Right lobe of liver (tissue), 4 donors: ENCODE measurements around the gene EFNA5.

Source experiments
- POLR2A ChIP-seq: fragments of 450-650 bp; IDR thresholded peaks from one replicate; pipeline ENCODE4 v1.6.1; 2017; ENCODE audit warnings: antibody characterized with exemption, mild to moderate bottlenecking
- TF ChIP-seq, protein P1 (sequence below), 4 donors: fragments of 200-600 bp in 3 of 4; fragments of 450-650 bp in 1 of 4; IDR thresholded peaks; one replicate each; pipeline versions ENCODE4 v1.5.1 to v1.8.0; 2016 to 2022; ENCODE audit warnings: antibody characterized with exemption in 4 of 4, mild to moderate bottlenecking in 2 of 4
- donor health status: DM: no; HTN: no; CAD: no.
- donor health status: DM: no; HTN: no; CAD: no.
- donor health status: DM: no; HTN: yes; CAD: no.

DNA sequence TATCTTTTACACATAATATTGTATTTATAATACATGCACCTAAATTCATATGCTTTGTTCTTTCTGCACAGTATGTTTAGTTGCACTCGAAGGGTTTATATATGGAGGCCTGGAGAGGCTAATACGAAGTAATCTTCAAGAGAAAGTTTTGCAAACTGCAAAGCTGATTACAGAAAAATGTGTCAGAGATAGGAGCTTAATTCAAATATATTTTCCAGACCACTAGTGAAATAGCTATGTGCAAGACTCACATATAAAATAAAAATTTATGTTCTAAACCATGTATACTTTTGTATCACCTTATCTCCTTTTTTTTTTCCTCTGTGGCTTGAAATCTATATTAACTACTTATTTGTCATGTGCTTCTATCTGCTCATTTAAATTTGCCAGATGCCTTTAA, 313.8 kb downstream of the EFNA5 start:
- TF ChIP-seq, protein P1, sequence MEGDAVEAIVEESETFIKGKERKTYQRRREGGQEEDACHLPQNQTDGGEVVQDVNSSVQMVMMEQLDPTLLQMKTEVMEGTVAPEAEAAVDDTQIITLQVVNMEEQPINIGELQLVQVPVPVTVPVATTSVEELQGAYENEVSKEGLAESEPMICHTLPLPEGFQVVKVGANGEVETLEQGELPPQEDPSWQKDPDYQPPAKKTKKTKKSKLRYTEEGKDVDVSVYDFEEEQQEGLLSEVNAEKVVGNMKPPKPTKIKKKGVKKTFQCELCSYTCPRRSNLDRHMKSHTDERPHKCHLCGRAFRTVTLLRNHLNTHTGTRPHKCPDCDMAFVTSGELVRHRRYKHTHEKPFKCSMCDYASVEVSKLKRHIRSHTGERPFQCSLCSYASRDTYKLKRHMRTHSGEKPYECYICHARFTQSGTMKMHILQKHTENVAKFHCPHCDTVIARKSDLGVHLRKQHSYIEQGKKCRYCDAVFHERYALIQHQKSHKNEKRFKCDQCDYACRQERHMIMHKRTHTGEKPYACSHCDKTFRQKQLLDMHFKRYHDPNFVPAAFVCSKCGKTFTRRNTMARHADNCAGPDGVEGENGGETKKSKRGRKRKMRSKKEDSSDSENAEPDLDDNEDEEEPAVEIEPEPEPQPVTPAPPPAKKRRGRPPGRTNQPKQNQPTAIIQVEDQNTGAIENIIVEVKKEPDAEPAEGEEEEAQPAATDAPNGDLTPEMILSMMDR (IDR thresholded peaks at IDR 0.05) = no peak
- no peak for TF ChIP-seq POLR2A
